Loucy (cell line): ENCODE data around the gene SLC22A23.
A peak's percentile ranks its signal among the peaks of the same experiment; 100 is the strongest.

ENCODE experiments used
- H2AFZ ChIP-seq: fragments of 200-600 bp; sonication (generic); 2 replicates; pipeline ENCODE4 v1.6.0; 2016; ENCODE audit warnings: antibody characterized with exemption, mild to moderate bottlenecking, low read length, moderate library complexity
- H3F3A ChIP-seq: fragments of 200-600 bp; 2 replicates; pipeline ENCODE4 v1.6.0; 2016; ENCODE audit warnings: antibody characterized with exemption, low read depth, mild to moderate bottlenecking
- H3K27me3 ChIP-seq: fragments of 200-600 bp; sonication (generic); 2 replicates; pipeline ENCODE4 v1.6.1; 2014; ENCODE audit warnings: low read length, mild to moderate bottlenecking; ENCODE audit not compliant: insufficient read depth, poor library complexity, severe bottlenecking
- H3K36me3 ChIP-seq: fragments of 200-600 bp; sonication (generic); 2 replicates; pipeline ENCODE4 v1.6.1; 2016; ENCODE audit warnings: low read length; ENCODE audit not compliant: insufficient read depth
- H3K4me1 ChIP-seq: fragments of 200-600 bp; sonication (generic); 2 replicates; pipeline ENCODE4 v1.5.1; 2014; ENCODE audit warnings: low read length, mild to moderate bottlenecking; ENCODE audit not compliant: insufficient read depth, poor library complexity, severe bottlenecking
- H3K4me2 ChIP-seq: fragments of 200-600 bp; sonication (generic); 2 replicates; pipeline ENCODE4 v1.6.0; 2014; ENCODE audit warnings: antibody characterized with exemption, low read length, low read depth, mild to moderate bottlenecking; ENCODE audit not compliant: poor library complexity, severe bottlenecking
- H3K4me3 ChIP-seq: fragments of 200-600 bp; sonication (generic); 2 replicates; pipeline ENCODE4 v1.5.1; 2014; ENCODE audit warnings: low read length, mild to moderate bottlenecking, mixed read lengths; ENCODE audit not compliant: poor library complexity, severe bottlenecking
- H3K79me2 ChIP-seq: fragments of 200-600 bp; sonication (generic); 2 replicates; pipeline ENCODE4 v1.6.1; 2014; ENCODE audit warnings: low read length; ENCODE audit not compliant: insufficient read depth
- H3K9ac ChIP-seq: fragments of 200-600 bp; sonication (generic); 2 replicates; pipeline ENCODE4 v1.6.0; 2014; ENCODE audit warnings: mild to moderate bottlenecking, low read depth, low read length, moderate library complexity; ENCODE audit not compliant: poor library complexity, severe bottlenecking
- H3K9me2 ChIP-seq: fragments of 200-600 bp; sonication (generic); replicated peaks from 2 replicates; pipeline ENCODE4 v1.6.1; 2016; ENCODE audit warnings: low read depth, low read length, mixed read lengths
- H3K9me3 ChIP-seq: fragments of 200-600 bp; sonication (generic); 2 replicates; pipeline ENCODE4 v1.6.1; 2014; ENCODE audit warnings: mild to moderate bottlenecking, antibody characterized with exemption, low read length, low read depth; ENCODE audit not compliant: insufficient read depth
- H4K20me1 ChIP-seq: fragments of 200-600 bp; sonication (generic); 2 replicates; pipeline ENCODE4 v1.6.0; 2014; ENCODE audit warnings: antibody characterized with exemption, low read length, mild to moderate bottlenecking; ENCODE audit not compliant: insufficient read depth, poor library complexity, severe bottlenecking
- CTCF ChIP-seq: fragments of 200-600 bp; sonication (generic); conservative IDR thresholded peaks from 2 replicates; pipeline ENCODE4 v1.5.1; 2014; ENCODE audit warnings: mild to moderate bottlenecking, antibody characterized with exemption, low read length
- EZH2phosphoT487 ChIP-seq: fragments of 200-600 bp; IDR thresholded peaks from 2 replicates; pipeline ENCODE4 v1.6.1; 2018; ENCODE audit warnings: antibody characterized with exemption, mild to moderate bottlenecking, moderate library complexity, borderline replicate concordance

SLC22A23 gene

DNA sequence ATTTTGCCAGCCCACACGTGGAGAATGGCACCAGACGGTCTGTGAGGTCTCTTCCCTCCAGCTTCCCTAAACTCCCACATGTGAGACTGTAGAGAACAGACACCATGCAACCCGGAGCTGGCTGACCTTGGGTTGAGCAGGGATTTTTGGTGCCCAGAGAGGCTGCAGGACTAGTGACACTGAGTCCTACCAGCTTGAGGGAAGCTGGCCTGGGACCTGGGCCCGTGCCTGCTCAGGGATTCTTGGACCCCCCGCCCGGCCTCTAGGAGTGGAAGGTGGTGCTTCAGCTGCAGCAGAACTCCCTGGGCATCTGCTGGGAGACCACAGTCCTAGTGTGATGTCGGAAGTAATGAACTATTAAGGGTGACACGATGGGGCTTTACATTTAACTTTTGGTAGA is 194.9 kb downstream of the SLC22A23 start:
- peaks cover 14% of the 10 kb centered on the region; the same call in 1 of the 2 replicates for H3K36me3 ChIP-seq
- peak overlapping the region; percentile 75 for H3K9ac ChIP-seq
- H3K79me2 ChIP-seq, result peaks cover 76% of the 10 kb centered on the region

GRCh38 chr6:3261518-3261820 is 195.4 kb downstream of the SLC22A23 start:
- H3K4me2 ChIP-seq, result peak overlapping the region; percentile 69
- H3K9ac ChIP-seq, result peak overlapping the region; percentile 75
- peak overlapping the region; percentile 84 for H3K4me3 ChIP-seq
- H4K20me1 ChIP-seq, result peaks cover 40% of the 10 kb centered on the region
- H2AFZ ChIP-seq, result no peak overlapping the region
- no peaks in the 10 kb centered on the region for H3K9me3 ChIP-seq
- peaks cover 38% of the 10 kb centered on the region for H3K4me1 ChIP-seq
- no peaks in the 10 kb centered on the region for H3K9me2 ChIP-seq
- TF ChIP-seq CTCF (no peak), EZH2phosphoT487 (no peak)
- H3K79me2 ChIP-seq, result peaks cover 75% of the 10 kb centered on the region
- no peaks in the 10 kb centered on the region for H3K27me3 ChIP-seq
- H3K36me3 ChIP-seq, result peaks cover 14% of the 10 kb centered on the region; the same call in 1 of the 2 replicates
- no peaks in the 10 kb centered on the region for H3F3A ChIP-seq

More for the DNA sequence above, 194.9 kb downstream of the SLC22A23 start:
- no peaks in the 10 kb centered on the region for H3K9me3 ChIP-seq
- H3K4me3 ChIP-seq, result peak overlapping the region; percentile 84
- peak overlapping the region; percentile 69 for H3K4me2 ChIP-seq
- H3K4me1 ChIP-seq, result peaks cover 38% of the 10 kb centered on the region
- no peak overlapping the region for H2AFZ ChIP-seq
- TF ChIP-seq CTCF (no peak), EZH2phosphoT487 (no peak)
- no peaks in the 10 kb centered on the region for H3K9me2 ChIP-seq
- H3K27me3 ChIP-seq, result no peaks in the 10 kb centered on the region
- H4K20me1 ChIP-seq, result peaks cover 40% of the 10 kb centered on the region
- H3F3A ChIP-seq, result no peaks in the 10 kb centered on the region

DNA sequence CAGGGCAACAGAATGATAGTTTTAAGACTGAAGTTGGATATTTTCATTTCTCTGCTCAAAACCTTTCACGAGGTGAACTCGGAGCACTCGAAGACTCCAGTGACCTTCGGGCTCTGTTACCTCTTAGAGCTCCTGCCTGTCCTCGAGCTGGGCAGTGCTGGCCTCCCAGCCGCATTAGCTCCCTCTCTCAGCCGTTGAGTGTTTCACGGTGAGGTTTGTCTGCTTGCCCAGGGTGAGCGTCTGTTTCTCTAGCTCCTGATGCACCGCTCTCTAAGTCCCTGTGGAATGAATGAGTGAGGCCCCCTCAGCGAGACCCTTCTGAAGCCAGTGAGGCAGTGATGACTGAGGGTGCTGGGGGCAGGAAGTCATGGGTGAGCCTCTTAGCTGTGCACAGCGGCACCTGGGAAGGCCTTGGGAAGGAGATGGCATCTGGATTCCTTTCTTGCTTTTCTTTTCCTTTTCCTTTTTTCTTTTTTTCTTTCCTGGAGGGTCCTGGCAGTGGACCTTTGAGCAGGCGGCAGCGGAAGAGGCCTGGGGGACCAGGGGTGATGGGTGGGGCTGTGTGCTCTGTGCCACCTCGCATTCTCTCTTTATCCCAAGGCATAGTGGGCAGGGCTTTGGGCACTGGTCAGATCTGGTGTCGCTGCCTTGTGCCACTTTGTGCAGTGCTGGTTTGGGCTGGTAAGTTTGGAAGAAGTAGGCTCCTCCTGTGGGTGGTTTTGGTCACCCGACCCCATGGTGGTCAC is 195.9 kb downstream of the SLC22A23 start:
- Histone ChIP-seq H3K79me2 (peaks cover 70% of the 10 kb centered on the region), H3K9me3 (no peaks in the 10 kb centered on the region)

More for the DNA sequence above, 195.9 kb downstream of the SLC22A23 start:
- peak overlapping the region; percentile 75 for H3K9ac ChIP-seq
- H3K4me2 ChIP-seq, result peak overlapping the region; percentile 69
- peaks cover 38% of the 10 kb centered on the region for H3K4me1 ChIP-seq
- no peak overlapping the region for H2AFZ ChIP-seq
- H4K20me1 ChIP-seq, result peaks cover 40% of the 10 kb centered on the region
- H3K36me3 ChIP-seq, result peaks cover 14% of the 10 kb centered on the region; the same call in 1 of the 2 replicates
- no peaks in the 10 kb centered on the region for H3K9me2 ChIP-seq
- H3K4me3 ChIP-seq, result peak overlapping the region; percentile 84
- TF ChIP-seq CTCF, result no peak
- no peaks in the 10 kb centered on the region for H3K27me3 ChIP-seq
- H3F3A ChIP-seq, result no peaks in the 10 kb centered on the region
